K562 (cell line): Measurements from ENCODE around the gene LRRC10. TPM values are rescaled to one million over a fixed set of nuclear protein-coding genes. Genes with fewer than 3 reads are reported as not detected.

ENCODE experiments used
- BRF1 ChIP-seq: IDR thresholded peaks from 3 replicates; pipeline ENCODE4 v1.6.1; 2011; ENCODE audit warnings: borderline replicate concordance, mild to moderate bottlenecking; ENCODE audit not compliant: insufficient read length; ENCODE audit errors: extremely low read depth
- CBFA2T3 ChIP-seq: fragments of 450-650 bp; IDR thresholded peaks from 2 replicates; pipeline ENCODE4 v1.6.1; 2017
- CBFB ChIP-seq: sonication (generic); formaldehyde crosslinking; IDR thresholded peaks from 2 replicates; pipeline ENCODE4 v1.4.0; 2020; ENCODE audit warnings: mild to moderate bottlenecking, missing genetic modification reagents
- CCAR2 ChIP-seq: fragments of 200-400 bp; formaldehyde crosslinking; IDR thresholded peaks from 2 replicates; pipeline ENCODE4 v1.6.1; 2017; ENCODE audit warnings: mild to moderate bottlenecking, low read depth, low read length
- ERF ChIP-seq: fragments of 450-650 bp; formaldehyde crosslinking; IDR thresholded peaks from 2 replicates; pipeline ENCODE4 v1.4.0; 2020; ENCODE audit warnings: mild to moderate bottlenecking, mixed read lengths
- ESRRA ChIP-seq: fragments of 450-650 bp; IDR thresholded peaks from 2 replicates; pipeline ENCODE4 v1.6.1; 2014; ENCODE audit warnings: low read depth, mild to moderate bottlenecking, moderate library complexity, borderline replicate concordance
- GTF2A2 ChIP-seq: IDR thresholded peaks from 2 replicates; pipeline ENCODE4 v1.6.1; 2016; ENCODE audit warnings: mild to moderate bottlenecking, missing genetic modification characterization, missing compliant biosample characterization
- HMG20B ChIP-seq: fragments of 250-450 bp; sonication (Bioruptor Pico); IDR thresholded peaks from 2 replicates; pipeline ENCODE4 v1.5.0; 2021; ENCODE audit warnings: mild to moderate bottlenecking
- HNRNPUL1 ChIP-seq: fragments of 200-400 bp; formaldehyde crosslinking; IDR thresholded peaks from 2 replicates; pipeline ENCODE4 v1.6.1; 2017; ENCODE audit warnings: low read length
- KHSRP ChIP-seq: fragments of 450-650 bp; IDR thresholded peaks from 2 replicates; pipeline ENCODE4 v1.6.1; 2017
- POLR3A ChIP-seq: IDR thresholded peaks from 2 replicates; pipeline ENCODE4 v1.6.1; 2011; ENCODE audit warnings: borderline replicate concordance, mild to moderate bottlenecking, moderate library complexity; ENCODE audit not compliant: insufficient read length, insufficient read depth; ENCODE audit errors: extremely low read depth
- PPARD ChIP-seq: fragments of 250-450 bp; sonication (Bioruptor Pico); IDR thresholded peaks from 2 replicates; pipeline ENCODE4 v1.8.0; 2022; ENCODE audit warnings: inconsistent platforms, mild to moderate bottlenecking, moderate library complexity
- SETDB1 ChIP-seq: IDR thresholded peaks from one replicate; pipeline ENCODE4 v1.6.1; 2012; ENCODE audit warnings: low read length, control low read depth, inconsistent platforms
- SMAD4 ChIP-seq: fragments of 250-450 bp; sonication (Bioruptor Pico); conservative IDR thresholded peaks from 2 replicates; pipeline ENCODE4 v1.8.0; 2021; ENCODE audit warnings: inconsistent platforms, mild to moderate bottlenecking, moderate library complexity
- SMC3 ChIP-seq: conservative IDR thresholded peaks from 2 replicates; pipeline ENCODE4 v1.6.1; 2011; ENCODE audit warnings: low read depth, low read length, improper control_type of control experiment; ENCODE audit not compliant: insufficient read depth
- SRSF7 ChIP-seq: fragments of 200-400 bp; formaldehyde crosslinking; optimal IDR thresholded peaks from 2 replicates; pipeline ENCODE3; 2017; ENCODE audit warnings: mild to moderate bottlenecking, low read depth, low read length
- ZC3H4 ChIP-seq: sonication (generic); formaldehyde crosslinking; IDR thresholded peaks from 2 replicates; pipeline ENCODE4 v1.9.0; 2021; ENCODE audit warnings: missing genetic modification reagents, borderline replicate concordance
- ZNF124 ChIP-seq: sonication (generic); formaldehyde crosslinking; IDR thresholded peaks from 2 replicates; pipeline ENCODE4 v1.8.1; 2022; ENCODE audit warnings: missing genetic modification reagents
- ZNF134 ChIP-seq: fragments of 250-450 bp; sonication (Bioruptor Pico); conservative IDR thresholded peaks from 2 replicates; pipeline ENCODE4 v1.4.0; 2020
- ZSCAN32 ChIP-seq: fragments of 450-650 bp; formaldehyde crosslinking; IDR thresholded peaks from 2 replicates; pipeline ENCODE4 v1.4.0; 2020; ENCODE audit warnings: mild to moderate bottlenecking, moderate library complexity
- polyA plus RNA-seq, 8 experiments: library from polyadenylated mRNA; depleted of rRNA in 4 of 8; stranded (reverse) in 5 of 8; unstranded in 3 of 8; fragments of >200 nt; fragmentation: Nextera tagmentation in 2 of 8; fragmentation: Illumina TruSeq in 1 of 8; extraction: Ambion mirVana in 2 of 8; extraction: Trizol in 1 of 8; gene quantifications; 2 replicates each; pipeline versions ENCODE4 v1.2.1 to v1.2.3, GENCODE V29; 2011 to 2014; ENCODE audit warnings: inconsistent platforms in 1 of 8, missing spikeins in 1 of 8
- total RNA-seq, 7 experiments: library from RNA; depleted of rRNA in 6 of 7; stranded (reverse); fragments of >200 nt in 6 of 7; fragmentation: Illumina TruSeq in 2 of 7; extraction: Trizol in 2 of 7; gene quantifications; 2 replicates each; pipeline versions ENCODE4 v1.2.1 to v1.2.3, GENCODE V29; 2011 to 2021; ENCODE audit warnings: low replicate concordance in 1 of 7
- TF ChIP-seq, protein P1 (sequence below): fragments of 250-450 bp; sonication (Bioruptor Pico); IDR thresholded peaks from 2 replicates; pipeline ENCODE4 v1.8.0; 2021; ENCODE audit warnings: moderate library complexity, mild to moderate bottlenecking, inconsistent platforms
- TF ChIP-seq, protein P2 (sequence below), 2 experiments: IDR thresholded peaks in 1 of 2; conservative IDR thresholded peaks in 1 of 2; 2 replicates each; pipeline ENCODE4 v1.6.1; 2016; ENCODE audit warnings: low read depth in 2 of 2, mild to moderate bottlenecking in 1 of 2, missing compliant biosample characterization in 1 of 2, missing genetic modification characterization in 1 of 2, moderate library complexity in 1 of 2
- TF ChIP-seq, protein P3 (sequence below): IDR thresholded peaks from 2 replicates; pipeline ENCODE4 v1.6.1; 2016; ENCODE audit warnings: missing genetic modification characterization, missing compliant biosample characterization

The LRRC10 gene
- total and polyA plus RNA-seq, 9 of the 15 experiments (the other 6 are each of a cell fraction or from before 2014, with no cell fraction given), result 0.09 TPM; not detected in 8

DNA sequence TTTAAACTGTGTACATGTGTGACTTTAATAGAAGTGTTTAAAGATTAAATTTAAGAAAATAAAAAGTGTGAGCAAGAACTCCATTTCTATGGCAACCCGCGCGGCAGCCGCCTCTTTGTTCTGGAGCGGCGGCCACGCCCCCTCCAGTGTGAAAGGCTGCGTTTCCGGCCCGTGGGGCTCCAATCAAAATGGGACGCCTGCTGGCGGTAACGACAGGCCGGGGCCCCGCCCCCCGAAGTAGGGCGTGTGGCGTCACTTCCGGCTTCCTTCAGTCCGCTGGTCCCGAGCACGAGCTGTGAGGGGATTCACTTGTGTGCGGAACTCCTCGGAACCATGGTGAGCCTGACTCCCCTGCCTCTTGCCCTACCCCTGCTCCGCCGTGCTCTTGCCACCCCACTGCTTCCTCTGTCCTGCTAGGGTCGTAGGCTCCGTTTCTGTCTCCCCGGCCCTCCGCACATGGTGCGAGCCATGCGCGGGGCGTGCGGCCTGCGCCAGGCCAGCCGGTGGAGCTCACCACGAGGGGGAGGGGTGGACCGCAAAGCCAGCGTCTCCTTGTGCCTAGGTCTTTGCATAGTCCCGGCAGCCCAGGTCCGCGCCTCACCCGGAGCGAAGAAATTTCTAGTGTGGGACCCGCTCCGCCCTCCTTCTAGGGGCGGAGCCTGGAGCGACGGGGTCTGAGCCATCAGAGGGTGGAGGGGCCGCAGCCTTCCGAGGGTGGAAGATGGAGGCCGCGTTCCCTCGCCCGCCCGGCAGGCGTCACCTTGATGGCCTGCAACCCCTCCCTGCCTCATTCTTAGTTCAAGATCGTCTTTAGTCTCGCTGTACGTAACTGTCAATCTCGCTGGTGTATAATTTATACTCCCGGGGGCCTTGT, 25.3 kb downstream of the LRRC10 start, which contains the start of gene CCT2 (continued):
- TF ChIP-seq HMG20B (CRISPR knock-in tag) (no peak), CCAR2 (no peak), POLR3A (no peak), GTF2A2 (tag) (no peak), ZC3H4 (CRISPR knock-in tag) (no peak), SMC3 (0 out of 2 replicates have a peak, but pooled peaks have one; percentile 15), PPARD (CRISPR knock-in tag) (no peak), CBFB (peak; percentile 98), BRF1 (no peak), ERF (CRISPR knock-in tag) (peak; percentile 61; the same call in 1 of the 2 replicates), SRSF7 (no peak), ZSCAN32 (no peak), HNRNPUL1 (no peak), KHSRP (no peak), ESRRA (peak; percentile 46), SMAD4 (no peak), ZNF124 (CRISPR knock-in tag) (no peak), SETDB1 (no peak), ZNF134 (CRISPR knock-in tag) (no peak), CBFA2T3 (0 out of 2 replicates have a peak, but pooled peaks have one; percentile 26)
- TF ChIP-seq, protein P1, sequence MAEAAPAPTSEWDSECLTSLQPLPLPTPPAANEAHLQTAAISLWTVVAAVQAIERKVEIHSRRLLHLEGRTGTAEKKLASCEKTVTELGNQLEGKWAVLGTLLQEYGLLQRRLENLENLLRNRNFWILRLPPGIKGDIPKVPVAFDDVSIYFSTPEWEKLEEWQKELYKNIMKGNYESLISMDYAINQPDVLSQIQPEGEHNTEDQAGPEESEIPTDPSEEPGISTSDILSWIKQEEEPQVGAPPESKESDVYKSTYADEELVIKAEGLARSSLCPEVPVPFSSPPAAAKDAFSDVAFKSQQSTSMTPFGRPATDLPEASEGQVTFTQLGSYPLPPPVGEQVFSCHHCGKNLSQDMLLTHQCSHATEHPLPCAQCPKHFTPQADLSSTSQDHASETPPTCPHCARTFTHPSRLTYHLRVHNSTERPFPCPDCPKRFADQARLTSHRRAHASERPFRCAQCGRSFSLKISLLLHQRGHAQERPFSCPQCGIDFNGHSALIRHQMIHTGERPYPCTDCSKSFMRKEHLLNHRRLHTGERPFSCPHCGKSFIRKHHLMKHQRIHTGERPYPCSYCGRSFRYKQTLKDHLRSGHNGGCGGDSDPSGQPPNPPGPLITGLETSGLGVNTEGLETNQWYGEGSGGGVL (CRISPR knock-in tag), result no peak
- TF ChIP-seq, protein P2, sequence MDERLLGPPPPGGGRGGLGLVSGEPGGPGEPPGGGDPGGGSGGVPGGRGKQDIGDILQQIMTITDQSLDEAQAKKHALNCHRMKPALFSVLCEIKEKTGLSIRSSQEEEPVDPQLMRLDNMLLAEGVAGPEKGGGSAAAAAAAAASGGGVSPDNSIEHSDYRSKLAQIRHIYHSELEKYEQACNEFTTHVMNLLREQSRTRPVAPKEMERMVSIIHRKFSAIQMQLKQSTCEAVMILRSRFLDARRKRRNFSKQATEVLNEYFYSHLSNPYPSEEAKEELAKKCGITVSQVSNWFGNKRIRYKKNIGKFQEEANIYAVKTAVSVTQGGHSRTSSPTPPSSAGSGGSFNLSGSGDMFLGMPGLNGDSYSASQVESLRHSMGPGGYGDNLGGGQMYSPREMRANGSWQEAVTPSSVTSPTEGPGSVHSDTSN (CRISPR knock-in tag; IDR thresholded peaks at IDR 0.05; ENCODE audit: low read depth), result no peak
- TF ChIP-seq, protein P2 (tag; conservative IDR thresholded peaks at IDR 0.05; ENCODE audit: low read depth), result peak; percentile 36; the same call in 1 of the 2 replicates
- TF ChIP-seq, protein P3, sequence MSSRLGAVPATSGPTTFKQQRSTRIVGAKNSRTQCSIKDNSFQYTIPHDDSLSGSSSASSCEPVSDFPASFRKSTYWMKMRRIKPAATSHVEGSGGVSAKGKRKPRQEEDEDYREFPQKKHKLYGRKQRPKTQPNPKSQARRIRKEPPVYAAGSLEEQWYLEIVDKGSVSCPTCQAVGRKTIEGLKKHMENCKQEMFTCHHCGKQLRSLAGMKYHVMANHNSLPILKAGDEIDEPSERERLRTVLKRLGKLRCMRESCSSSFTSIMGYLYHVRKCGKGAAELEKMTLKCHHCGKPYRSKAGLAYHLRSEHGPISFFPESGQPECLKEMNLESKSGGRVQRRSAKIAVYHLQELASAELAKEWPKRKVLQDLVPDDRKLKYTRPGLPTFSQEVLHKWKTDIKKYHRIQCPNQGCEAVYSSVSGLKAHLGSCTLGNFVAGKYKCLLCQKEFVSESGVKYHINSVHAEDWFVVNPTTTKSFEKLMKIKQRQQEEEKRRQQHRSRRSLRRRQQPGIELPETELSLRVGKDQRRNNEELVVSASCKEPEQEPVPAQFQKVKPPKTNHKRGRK (tag), result no peak
